ENCODE data around the gene FILIP1. TPM values are rescaled to one million over a fixed set of nuclear protein-coding genes. Genes with fewer than 3 reads are reported as not detected.

The FILIP1 gene
- polyA plus RNA-seq, 2 of the 4 experiments (the other 2 are of a cell fraction), result 2.3 to 15.6 TPM

GRCh38 chr6:75503291-75503690 is 9.7 kb upstream of the FILIP1 start:
- POLR2A ChIA-PET, result no interaction called here
- no peak for ATAC-seq
- 40% methylated on average over 2 of the region's 2 CpGs for WGBS (ENCODE audit: missing lambda C conversion rate)
- H3K9me3 ChIP-seq, result no peaks in the 10 kb centered on the region
- CTCF ChIA-PET, result interaction anchor here (0.6 to 1.6 kb wide), 2 partner anchors 8 to 16 kb away, joined by 3 to 4 read pairs; no protein-coding TSS in a partner anchor
- H3K4me3 ChIP-seq, result no peak overlapping the region
- no peak for FAIRE-seq
- TF ChIP-seq, protein P1, sequence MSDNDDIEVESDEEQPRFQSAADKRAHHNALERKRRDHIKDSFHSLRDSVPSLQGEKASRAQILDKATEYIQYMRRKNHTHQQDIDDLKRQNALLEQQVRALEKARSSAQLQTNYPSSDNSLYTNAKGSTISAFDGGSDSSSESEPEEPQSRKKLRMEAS (IDR thresholded peaks at IDR 0.05), result no peak
- no peak for TF ChIP-seq RARB (CRISPR knock-in tag; IDR thresholded peaks at IDR 0.05)
- TF ChIP-seq JUN (IDR thresholded peaks at IDR 0.05), result no peak
- no peak for TF ChIP-seq HDAC2 (IDR thresholded peaks at IDR 0.05)
- TF ChIP-seq FOSL2 (IDR thresholded peaks at IDR 0.05), result no peak
- no peak for TF ChIP-seq FOSL2 (CRISPR knock-in tag; IDR thresholded peaks at IDR 0.05)
- no peak for TF ChIP-seq MAFK (IDR thresholded peaks at IDR 0.05; ENCODE audit: partially characterized antibody)
- no peak for TF ChIP-seq HOXB5 (CRISPR knock-in tag; IDR thresholded peaks at IDR 0.05)
- no peak for TF ChIP-seq REST (IDR thresholded peaks at IDR 0.05)
- no peak for TF ChIP-seq E2F6 (IDR thresholded peaks at IDR 0.05; ENCODE audit: borderline replicate concordance, low read depth)
- TF ChIP-seq SMC3 (IDR thresholded peaks at IDR 0.05), result no peak
- TF ChIP-seq PBX3 (IDR thresholded peaks at IDR 0.05), result no peak
- no peak for TF ChIP-seq ESRRA (IDR thresholded peaks at IDR 0.05; ENCODE audit: borderline replicate concordance, low read length)
- TF ChIP-seq CHD2 (IDR thresholded peaks at IDR 0.05; ENCODE audit: low read length, partially characterized antibody), result no peak
- no peak for TF ChIP-seq NFE2L2 (conservative IDR thresholded peaks at IDR 0.05; ENCODE audit: low read length)
- TF ChIP-seq KDM1A (IDR thresholded peaks at IDR 0.05; ENCODE audit: low read depth), result no peak
- TF ChIP-seq ZC3H11A (IDR thresholded peaks at IDR 0.05), result no peak
- no peak for TF ChIP-seq RCOR1 (IDR thresholded peaks at IDR 0.05; ENCODE audit: low read depth, low read length)
- no peak for TF ChIP-seq BHLHE40 (IDR thresholded peaks at IDR 0.05; ENCODE audit: low read depth, low read length)
- H3K4me2 ChIP-seq, result peak overlapping the region; percentile 30
- H3K4me1 ChIP-seq, result peaks cover 29% of the 10 kb centered on the region
- peak overlapping the region; percentile 39 to 59; a peak in 4 of 6 replicates for H3K27ac ChIP-seq
- DNase-seq (ENCODE audit: low read depth in 1 of 2, low spot score in 1 of 2), result no peak

DNA sequence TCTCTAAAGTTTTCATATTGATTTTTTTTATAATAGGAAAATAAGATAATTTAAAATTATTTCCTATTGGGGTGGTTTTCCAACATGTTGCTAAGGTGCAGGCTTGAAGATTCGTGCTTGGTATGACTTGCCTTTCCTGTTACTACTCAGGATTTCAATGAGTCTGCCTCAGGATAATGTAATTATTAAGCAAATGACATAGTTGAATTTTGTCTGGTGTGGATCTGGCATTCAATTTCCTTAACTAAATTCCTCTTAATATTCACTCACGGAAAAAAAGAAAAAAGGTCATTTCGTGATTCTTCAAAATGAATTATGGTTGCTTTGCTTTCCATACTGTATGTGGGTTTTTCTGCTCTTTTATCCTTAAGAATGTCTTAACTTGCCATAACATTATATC is 9.3 kb upstream of the FILIP1 start:
- no peak for DNase-seq (ENCODE audit: low read depth in 1 of 2, low spot score in 1 of 2)
- H3K4me1 ChIP-seq, result peaks cover 29% of the 10 kb centered on the region
- peak overlapping the region; percentile 39 to 59; a peak in 4 of 6 replicates for H3K27ac ChIP-seq
- CTCF ChIA-PET, result interaction anchor here (1.6 kb wide), 1 partner anchor 16 kb away, joined by 4 read pairs; no protein-coding TSS in a partner anchor
- POLR2A ChIA-PET, result no interaction called here
- H3K4me2 ChIP-seq, result peak overlapping the region; percentile 30
- no peak overlapping the region for H3K4me3 ChIP-seq
- TF ChIP-seq HES2 (IDR thresholded peaks at IDR 0.05) (no peak), POLR2A (IDR thresholded peaks at IDR 0.05; ENCODE audit: low read length) (no peak), EHMT2 (IDR thresholded peaks at IDR 0.05; ENCODE audit: low read depth) (no peak), CHD4 (IDR thresholded peaks at IDR 0.05; ENCODE audit: borderline replicate concordance) (no peak), CTCF (IDR thresholded peaks at IDR 0.05) (no peak), CBX8 (IDR thresholded peaks at IDR 0.05) (no peak), HOXB5 (CRISPR knock-in tag; IDR thresholded peaks at IDR 0.05) (no peak), RARB (CRISPR knock-in tag; IDR thresholded peaks at IDR 0.05) (no peak), CHD2 (IDR thresholded peaks at IDR 0.05; ENCODE audit: low read length, partially characterized antibody) (no peak), NR3C1 (IDR thresholded peaks at IDR 0.05) (no peak), BHLHE40 (IDR thresholded peaks at IDR 0.05; ENCODE audit: low read depth, low read length) (no peak), JUN (IDR thresholded peaks at IDR 0.05) (no peak), ESRRA (IDR thresholded peaks at IDR 0.05; ENCODE audit: borderline replicate concordance, low read length) (no peak), MYC (IDR thresholded peaks at IDR 0.05; ENCODE audit: borderline replicate concordance, low read length) (no peak), POLR2AphosphoS2 (conservative IDR thresholded peaks at IDR 0.05; ENCODE audit: low read length) (no peak), HDAC2 (IDR thresholded peaks at IDR 0.05) (no peak), TP53 (CRISPR knock-in tag; IDR thresholded peaks at IDR 0.05) (no peak)
- H3K9me3 ChIP-seq, result no peaks in the 10 kb centered on the region
- no peak for ATAC-seq
- WGBS (ENCODE audit: missing lambda C conversion rate), result 54% methylated on average over 3 of the region's 3 CpGs
- FAIRE-seq, result no peak

Data from A549 (cell line).